SH-SY5Y (cell line): ENCODE measurements around the gene SLC8A2.

ENCODE experiments used
- GATA2 ChIP-seq: IDR thresholded peaks from 2 replicates; pipeline ENCODE4 v1.6.1; 2011; ENCODE audit warnings: mild to moderate bottlenecking, low read depth, low read length
- GATA3 ChIP-seq: IDR thresholded peaks from 2 replicates; pipeline ENCODE4 v1.6.1; 2011; ENCODE audit warnings: low read depth, mild to moderate bottlenecking, low read length, moderate library complexity

The SLC8A2 gene

DNA sequence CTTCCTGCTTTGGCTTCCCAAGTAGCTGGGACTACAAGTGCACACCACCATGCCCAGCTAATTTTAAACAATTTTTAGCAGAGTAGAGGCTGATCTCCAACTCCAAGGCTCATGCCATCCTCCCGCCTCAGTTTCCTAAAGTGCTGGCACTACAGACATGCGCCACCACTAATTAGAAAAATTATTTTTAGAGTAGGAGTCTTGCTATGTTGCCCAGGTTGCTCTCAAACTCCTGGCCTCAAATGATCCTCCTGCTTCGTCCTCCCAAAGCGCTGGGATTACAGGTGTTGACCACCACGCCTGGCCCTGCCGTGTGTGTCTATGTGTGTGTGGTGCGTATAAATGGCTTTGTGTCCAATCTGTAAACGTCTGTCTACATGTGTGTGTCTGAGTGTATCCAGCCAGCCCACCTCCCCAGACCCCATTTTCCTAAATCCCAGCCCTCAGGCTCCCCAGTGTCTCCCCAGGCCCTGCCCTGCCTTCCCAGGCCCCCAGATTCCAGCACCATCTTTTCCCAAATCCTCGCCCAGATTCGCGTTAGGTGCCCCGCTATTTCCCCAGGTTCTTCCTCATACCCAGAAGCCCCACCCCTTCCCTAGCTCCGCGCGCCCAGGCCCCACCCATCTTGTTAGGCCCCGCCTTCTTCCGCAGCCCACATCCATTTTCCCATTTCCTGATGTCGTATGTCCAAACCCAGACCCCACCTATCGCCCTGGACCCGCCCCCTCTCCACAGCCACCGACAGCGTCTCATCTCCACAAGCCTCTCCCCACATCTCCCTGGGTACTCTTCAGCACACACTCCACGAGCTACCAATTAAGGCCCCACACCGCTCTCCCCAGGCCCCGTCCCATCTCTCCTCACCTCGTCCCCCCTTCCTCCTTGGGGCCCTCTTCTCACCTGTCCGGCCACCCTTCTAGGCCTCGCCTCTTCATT is 24.9 kb downstream of the SLC8A2 start:
- TF ChIP-seq GATA2, result no peak
- TF ChIP-seq GATA3, result no peak

DNA sequence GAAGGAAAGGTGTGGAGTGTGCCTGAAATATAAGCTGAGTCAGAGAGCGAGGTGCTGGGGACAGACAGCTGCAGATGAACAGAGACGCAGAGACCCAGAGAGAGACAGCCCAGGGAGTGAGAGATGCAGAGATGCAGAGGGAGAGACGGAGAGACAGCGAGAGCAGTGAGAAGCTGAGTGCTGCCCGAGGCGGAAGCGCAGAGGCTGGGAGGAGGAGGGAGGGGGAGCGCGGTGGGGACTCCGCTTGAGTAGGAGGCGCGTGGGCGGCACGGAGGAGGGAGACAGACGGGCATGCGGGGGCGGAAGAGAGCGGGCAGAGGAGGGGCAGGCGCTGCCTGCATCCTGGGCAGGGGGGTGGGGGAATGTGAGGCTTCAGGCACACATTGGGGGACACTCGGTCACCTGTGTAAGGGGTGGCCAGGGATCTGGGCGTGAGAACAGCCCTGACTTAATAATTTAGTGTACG is 25.7 kb downstream of the SLC8A2 start:
- TF ChIP-seq GATA3 (no peak), GATA2 (no peak)

GRCh38 chr19:47445527-47445926 is 26.2 kb downstream of the SLC8A2 start:
- TF ChIP-seq GATA2 (no peak), GATA3 (no peak)

- TF ChIP-seq GATA3, result no peak
- no peak for TF ChIP-seq GATA2
Observed at GRCh38 chr19:47444388-47444821, 27.3 kb downstream of the SLC8A2 start.

DNA sequence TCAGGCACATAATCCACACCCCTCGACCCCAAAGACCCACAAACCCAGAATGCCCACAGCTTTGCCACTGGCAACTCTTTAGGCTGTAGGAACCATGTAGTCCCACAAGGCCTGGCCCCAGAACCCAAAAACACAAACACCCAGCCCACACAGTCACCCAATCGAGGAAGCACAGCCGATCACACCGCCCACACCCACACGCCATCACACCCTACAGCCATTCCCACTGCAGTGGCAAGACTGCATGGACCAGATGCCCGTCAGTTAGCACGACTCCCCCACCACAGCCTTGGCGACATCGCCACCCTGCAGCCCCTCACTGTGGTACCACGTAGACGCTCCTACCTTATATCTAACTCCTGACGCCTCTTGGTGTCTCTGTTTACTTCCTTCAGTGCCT is 28.4 kb downstream of the SLC8A2 start:
- TF ChIP-seq GATA2, result no peak
- no peak for TF ChIP-seq GATA3

GRCh38 chr19:47438793-47439220 is 32.9 kb downstream of the SLC8A2 start:
- TF ChIP-seq GATA3 (no peak), GATA2 (peak; percentile 57; the same call in 1 of the 2 replicates)

- TF ChIP-seq GATA3, result no peak
- TF ChIP-seq GATA2, result no peak
Observed at GRCh38 chr19:47437500-47437899, 34.2 kb downstream of the SLC8A2 start.

DNA sequence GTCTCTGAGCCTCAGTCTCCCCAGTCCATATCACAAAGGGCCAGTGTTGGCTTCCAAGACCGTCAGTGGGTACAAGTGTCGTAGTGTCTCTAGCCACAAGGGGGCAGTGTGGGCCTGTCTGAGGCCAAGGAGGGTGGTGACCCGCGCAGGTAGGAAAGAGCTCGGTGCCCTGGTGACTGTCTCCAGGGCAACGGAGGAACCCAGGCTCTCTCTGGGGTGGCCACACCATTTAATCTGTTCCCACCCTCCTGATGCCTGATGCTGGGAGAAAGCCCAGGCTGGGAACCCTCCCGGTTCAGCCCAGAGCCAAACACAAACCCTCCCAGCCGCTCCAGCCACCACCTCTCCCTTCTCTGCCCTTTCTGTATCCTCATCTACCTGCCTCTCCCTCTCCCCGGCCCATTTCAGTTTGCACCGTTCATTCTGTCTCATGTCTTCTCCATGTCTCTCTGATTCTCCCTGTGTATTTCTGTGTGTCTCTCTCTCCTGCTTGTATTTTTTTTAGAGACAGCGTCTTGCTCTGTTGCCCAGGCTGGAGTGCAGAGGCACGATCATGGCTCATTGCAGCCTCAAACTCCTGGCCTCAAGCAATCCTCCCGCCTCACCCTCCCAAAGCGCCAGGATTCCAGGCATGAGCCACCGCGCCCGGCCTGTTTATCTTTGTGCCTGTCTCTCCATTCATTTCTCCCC is 34.8 kb downstream of the SLC8A2 start:
- no peak for TF ChIP-seq GATA3
- no peak for TF ChIP-seq GATA2

DNA sequence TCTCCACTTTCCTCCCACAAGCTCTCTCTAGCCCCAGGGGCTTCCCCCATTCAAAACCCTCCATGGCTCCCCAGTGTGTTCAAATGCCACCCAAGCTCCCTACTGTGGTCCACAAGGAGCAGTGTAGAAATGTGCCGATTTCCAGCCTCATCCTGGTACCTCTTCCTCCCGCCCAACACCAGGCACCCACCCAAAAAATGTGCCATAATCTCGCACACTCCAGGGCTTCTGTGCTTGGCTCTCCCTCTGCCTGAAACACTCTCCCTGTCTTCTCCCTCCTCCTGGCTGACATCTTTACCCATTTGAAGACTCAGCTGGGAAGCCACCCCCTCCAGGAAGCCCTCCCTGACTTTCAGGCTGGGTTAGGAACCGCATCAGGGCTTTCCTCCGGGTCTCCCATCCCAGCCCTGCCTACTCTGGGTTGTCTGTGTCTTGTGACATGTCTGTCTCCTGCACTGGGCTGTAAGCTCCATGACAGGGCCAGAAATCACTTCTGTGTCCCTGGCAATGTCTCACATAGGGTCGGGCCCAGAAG is 35.7 kb downstream of the SLC8A2 start:
- TF ChIP-seq GATA3 (no peak), GATA2 (no peak)

DNA sequence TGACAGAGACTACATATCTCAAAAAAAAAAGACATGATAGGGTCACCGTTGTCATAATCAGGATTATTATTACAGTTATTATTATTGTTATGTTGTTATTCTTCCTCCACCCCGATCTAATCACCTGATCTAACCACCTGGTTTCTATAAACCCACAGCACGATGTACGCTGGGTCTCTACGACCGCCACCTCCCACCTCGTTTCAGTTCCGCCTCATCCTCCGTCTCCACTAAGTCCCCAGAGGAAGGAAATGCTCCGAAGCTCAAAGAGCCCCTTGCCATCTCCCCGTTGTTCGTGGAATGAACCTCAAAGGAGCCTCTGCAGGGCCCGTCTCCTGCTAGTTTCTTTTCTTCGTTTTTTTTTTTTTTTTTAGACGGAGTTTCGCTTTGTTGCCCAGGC is 36.5 kb downstream of the SLC8A2 start:
- TF ChIP-seq GATA3 (no peak), GATA2 (no peak)

- no peak for TF ChIP-seq GATA3
- no peak for TF ChIP-seq GATA2
Observed at GRCh38 chr19:47434088-47434487, 37.6 kb downstream of the SLC8A2 start.

GRCh38 chr19:47433121-47433520 is 38.6 kb downstream of the SLC8A2 start:
- TF ChIP-seq GATA2 (no peak), GATA3 (no peak)

- TF ChIP-seq GATA2, result no peak
- TF ChIP-seq GATA3, result no peak
Observed at GRCh38 chr19:47432499-47432898, 39.2 kb downstream of the SLC8A2 start.

- TF ChIP-seq GATA3 (no peak), GATA2 (no peak)
Observed at GRCh38 chr19:47432091-47432490, 39.6 kb downstream of the SLC8A2 start.
